Measurements from ENCODE around the gene CACNA1G. TPM values are rescaled to one million over a fixed set of nuclear protein-coding genes. Genes with fewer than 3 reads are reported as not detected.
A peak's percentile ranks its signal among the peaks of the same experiment; 100 is the strongest.

CACNA1G gene
- total RNA-seq, 1 donor from 2014 or later, result not detected

DNA sequence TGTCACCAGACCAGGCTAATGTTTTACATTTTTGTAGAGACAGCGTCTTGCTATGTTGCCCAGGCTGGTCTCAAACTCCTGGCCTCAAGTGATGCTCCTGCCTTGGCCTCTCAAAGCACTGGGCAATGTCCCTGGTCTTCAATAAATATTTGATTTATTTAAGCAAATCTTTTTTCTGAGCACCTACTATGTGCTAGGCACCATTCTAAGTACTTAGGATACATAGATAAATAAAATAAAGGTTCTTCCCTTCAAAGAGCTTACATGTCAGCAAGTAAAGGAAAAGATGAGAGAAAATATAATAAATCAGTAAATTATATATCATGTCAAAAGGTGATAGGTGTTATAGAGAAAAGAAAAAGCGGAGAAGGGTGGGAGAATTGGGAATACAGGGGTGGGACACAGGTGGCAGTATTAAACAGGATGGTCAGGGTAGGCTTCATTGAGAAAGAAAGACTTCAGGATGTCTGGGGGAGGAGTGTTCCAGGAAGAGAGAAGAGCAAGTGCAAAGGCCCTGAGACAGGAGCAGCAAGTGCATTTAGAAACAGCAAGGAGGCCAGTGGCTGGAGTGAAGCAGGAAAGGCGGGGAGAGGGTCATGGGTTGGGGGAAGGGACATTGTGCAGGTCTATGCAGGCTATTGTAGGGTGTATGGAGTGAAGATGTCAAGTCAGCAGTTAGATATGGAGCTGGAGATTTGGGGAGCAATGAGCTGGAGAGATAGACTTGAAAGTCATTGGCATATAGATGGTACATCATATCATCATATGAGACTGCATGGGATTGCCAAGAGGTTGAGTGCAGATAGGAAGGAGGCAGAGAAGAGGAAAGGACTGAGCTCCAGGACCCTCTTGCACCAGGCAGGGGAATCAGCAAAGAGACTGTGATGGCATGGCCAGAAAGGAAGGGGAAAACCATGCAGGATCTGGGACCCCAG is 85.5 kb downstream of the CACNA1G start:
- no peak for DNase-seq (ENCODE audit: low read depth in 2 of 2)

DNA sequence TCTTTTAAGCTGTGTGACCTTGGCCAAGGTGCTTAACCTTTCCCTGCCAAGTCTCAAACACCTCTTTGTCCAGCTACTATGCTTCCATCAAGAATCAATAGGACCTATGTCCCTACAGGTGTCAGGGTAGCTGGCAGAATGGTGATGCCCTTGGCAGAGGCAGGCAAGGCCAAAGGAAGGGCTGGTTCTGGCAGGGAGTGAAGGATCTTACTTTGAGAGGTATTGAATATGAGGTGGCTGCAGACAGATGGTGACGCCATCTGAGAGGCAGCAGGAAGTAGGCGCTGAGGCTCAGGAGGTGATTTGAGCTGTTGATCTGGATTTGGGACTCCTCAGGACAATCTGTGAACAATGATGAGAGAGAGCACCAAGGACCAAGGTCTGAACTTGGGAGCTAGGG is 86.7 kb downstream of the CACNA1G start:
- DNase-seq (ENCODE audit: low read depth in 2 of 2), result no peak

DNA sequence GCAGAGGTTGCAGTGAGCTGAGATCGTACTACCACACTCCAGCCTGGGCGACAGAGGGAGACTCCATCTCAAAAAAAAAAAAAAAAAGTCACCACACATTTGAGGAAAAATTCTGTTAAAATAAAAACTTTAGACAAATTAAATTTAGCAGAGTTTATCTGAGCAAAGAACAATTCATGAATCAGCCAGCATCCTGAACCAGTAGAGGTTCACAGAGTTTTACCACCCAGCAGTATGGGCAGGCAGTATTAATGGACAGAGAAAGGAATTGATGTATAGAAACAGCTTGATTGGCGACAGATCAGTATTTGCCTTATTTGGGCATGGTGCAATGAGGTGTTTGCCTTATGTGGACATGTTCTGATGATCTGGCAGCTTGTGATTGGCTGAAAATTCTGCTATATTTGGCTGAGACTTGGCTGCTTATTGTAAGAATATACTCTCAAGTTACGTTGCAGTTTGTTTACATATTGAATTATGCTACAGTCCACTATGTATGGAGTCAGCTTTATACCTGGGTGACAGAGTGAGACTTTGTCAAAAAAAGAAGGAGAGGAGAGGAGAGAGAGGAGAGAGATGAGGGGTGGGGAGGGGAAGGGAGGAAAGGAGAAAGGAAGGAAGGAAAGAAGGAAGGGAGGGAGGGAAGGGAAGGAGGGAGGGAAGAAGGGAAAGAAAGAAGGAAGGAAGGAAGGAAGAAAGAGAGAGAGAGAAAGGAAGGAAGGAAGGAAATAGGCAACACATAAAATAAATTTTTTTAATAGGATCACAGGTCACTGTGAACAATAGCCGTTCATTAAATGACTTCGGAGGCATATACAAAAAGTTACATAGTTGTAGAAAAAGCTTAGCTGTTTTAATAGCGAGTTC is 88.8 kb downstream of the CACNA1G start:
- no peak for DNase-seq (ENCODE audit: low read depth in 2 of 2)

DNA sequence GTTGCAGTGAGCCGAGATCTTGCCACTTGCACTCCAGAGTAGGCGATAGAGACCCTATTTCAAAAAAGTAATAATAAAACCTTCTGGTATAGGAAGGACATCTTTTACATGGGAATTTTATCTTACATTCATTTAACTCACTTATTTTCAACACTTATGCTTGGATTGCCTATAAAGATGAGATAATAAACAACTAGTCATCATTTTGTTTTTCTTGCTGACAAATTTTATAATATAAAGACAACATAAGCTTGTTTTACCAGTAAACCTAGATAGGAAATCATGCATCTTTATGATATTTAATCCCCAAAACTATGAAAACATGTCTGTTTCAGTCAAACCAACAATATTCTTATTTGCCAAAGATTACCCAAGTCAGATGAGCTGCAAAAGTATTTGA is 91.1 kb downstream of the CACNA1G start:
- no peak for DNase-seq (ENCODE audit: low read depth in 2 of 2)

DNA sequence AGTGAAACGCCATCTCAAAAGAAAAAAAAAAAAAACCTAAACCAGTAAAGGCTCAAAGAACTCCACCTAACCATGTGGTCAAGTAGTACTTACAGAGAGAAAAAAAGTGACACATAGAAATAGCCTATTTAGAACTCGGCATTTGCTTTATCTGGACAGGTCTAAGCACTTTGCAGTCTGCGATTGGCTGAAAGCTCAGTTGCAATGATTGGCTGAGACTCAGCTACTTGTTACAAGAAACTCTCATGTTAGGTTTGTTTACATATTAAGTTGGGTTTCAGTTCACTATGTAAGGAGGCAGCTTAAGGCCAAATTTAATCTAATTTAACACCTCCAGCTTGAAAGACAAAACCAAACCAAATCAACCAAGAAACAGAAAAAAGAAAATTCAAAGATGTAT is 93.2 kb downstream of the CACNA1G start:
- DNase-seq (ENCODE audit: low read depth in 2 of 2), result no peak

DNA sequence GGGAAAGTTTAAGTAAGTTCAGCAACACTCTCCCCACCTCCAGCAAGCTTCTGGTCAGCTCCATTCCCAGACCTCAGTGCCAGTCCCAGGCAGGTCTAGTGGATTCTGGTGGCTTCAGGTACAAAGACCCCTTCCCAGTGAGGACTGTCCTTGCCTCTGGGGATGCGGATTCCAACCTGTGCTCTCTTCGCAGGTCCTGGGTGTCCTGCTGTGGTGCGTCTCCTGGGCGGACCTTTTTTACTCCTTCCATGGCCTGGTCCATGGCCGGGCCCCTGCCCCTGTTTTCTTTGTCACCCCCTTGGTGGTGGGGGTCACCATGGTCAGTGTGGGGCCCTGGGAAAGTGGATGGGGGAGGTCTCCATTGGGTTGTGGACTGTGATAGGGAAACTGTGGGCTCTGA is 96.0 kb downstream of the CACNA1G start:
- DNase-seq (ENCODE audit: low read depth in 2 of 2), result no peak

DNA sequence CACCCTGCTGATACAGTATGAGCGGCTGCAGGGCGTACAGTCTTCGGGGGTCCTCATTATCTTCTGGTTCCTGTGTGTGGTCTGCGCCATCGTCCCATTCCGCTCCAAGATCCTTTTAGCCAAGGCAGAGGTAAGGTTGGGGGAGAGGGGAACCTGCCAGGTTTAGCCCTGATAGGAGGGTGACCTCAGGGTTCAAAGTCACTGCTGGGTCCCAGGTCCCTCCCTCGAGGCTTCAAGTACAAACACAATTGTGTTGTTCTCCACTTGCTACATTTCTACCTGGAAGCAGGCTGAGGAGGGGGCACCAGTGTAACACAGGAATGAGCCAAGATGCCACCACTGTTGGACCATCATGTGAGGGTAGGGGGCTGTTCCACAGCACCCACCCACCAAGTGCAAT is 96.5 kb downstream of the CACNA1G start:
- DNase-seq (ENCODE audit: low read depth in 2 of 2), result no peak

DNA sequence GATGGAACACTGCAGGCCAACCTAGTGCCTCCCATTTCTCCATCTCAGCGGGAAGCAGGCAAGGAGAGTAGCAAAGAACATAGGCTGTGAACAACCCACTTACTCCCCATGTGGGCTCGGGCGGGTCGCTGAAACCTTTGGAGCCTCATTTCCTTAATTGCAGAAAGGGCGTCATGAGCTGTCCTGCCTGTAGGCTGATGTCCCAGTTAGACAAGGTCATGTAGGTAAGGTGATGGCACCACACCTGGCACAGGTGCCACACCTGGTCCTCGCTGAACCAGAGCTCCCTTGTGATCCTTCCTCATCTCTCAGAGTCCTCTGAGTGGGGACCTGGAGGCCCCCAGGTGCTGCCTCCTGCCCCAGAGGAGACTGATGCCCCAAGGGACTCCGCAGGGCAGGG is 97.1 kb downstream of the CACNA1G start:
- DNase-seq (ENCODE audit: low read depth in 2 of 2), result no peak

DNA sequence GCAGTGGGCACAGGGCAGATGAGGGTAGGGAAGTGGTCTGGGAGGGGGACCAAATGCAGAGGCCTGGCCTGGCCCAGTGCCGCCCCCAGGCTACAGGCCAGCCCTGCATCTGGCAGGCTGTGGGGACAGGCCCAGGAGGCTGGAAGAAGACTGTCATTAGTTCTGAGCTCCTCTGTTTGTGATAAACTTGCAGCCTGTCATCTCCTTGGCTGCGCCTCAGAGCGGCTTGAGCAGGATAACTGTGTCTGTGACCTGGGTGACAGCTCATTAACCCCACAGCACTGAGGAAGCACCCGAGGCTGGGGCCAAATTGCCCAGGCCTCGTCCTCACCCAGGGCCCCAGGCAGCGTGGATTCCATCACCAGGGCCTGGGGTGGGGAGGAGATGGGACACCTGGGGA is 98.1 kb downstream of the CACNA1G start:
- DNase-seq (ENCODE audit: low read depth in 2 of 2), result no peak

DNA sequence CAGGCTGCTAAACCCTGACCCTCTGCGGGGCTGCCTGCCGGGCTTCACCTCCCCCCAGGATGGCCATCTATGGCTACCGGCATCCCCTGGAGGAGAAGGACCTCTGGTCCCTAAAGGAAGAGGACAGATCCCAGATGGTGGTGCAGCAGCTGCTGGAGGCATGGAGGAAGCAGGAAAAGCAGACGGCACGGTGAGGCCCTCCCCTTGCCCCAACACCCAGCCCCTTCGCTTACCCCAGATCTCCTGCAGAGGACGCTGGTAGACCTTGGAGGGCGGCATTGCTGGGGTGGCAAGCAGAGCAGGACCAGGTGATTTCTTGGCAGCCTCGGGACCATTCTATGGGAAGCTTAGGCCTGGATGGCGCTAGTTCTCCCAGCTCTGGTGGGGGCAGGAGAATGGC is 98.7 kb downstream of the CACNA1G start:
- no peak for DNase-seq (ENCODE audit: low read depth in 2 of 2)

DNA sequence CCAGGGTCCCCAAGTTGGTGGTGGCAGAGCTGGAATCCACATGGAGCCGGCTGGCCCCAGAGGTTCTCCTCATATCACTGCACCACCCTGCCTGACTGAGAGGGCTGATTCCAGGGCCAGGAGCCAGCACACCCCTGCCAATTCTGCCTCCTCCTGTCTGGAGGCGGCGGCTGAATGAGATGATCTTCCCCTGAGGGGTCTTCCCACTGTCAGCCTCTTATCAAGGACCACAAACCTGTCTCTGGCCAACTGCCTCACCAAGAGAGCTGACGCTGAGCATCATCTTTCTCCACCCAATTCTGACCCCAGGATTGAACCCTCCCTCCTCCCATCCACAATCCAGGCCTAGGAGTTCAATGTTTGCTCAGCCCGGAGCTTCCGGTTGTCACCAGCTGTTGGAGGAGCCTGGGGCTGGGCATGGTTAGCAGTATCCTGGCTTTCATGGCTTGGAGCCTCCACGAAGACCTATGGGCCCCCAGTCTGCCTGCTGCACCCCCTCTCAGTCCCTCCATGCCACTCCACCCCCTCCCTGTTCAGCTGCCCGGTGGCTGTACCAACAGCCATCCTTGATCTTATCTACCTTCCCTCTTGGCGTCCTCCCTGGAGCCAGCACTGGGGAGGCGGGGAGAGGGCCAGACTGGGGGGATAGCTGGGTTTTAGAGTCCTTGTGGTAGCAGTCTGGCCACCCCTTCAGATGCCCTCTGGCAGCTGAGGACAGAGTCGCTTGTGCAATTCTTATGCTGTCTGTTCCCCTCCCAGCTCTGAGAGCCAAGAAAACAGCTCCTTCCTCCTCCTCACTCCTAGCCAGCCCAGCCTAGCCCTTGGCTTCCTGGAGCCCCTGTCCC is 99.7 kb downstream of the CACNA1G start:
- peak; percentile 21 to 42 for DNase-seq (ENCODE audit: low read depth in 2 of 2)

DNA sequence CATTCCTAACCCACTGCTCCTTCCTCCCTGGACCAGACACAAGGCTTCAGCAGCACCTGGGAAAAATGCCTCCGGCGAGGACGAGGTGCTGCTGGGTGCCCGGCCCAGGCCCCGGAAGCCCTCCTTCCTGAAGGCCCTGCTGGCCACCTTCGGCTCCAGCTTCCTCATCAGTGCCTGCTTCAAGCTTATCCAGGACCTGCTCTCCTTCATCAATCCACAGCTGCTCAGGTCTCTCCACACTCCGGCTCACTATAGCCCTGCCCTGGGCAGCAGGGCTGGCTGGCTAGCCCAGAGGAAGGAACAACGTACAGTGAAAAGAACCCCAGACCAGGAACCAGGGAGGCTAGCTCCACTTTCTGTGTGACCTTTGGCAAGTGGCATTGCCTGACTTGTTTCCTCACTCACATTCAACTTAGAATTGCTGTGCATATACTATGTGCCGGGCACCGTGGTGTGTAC is 100.4 kb downstream of the CACNA1G start:
- no peak for DNase-seq (ENCODE audit: low read depth in 2 of 2)

DNA sequence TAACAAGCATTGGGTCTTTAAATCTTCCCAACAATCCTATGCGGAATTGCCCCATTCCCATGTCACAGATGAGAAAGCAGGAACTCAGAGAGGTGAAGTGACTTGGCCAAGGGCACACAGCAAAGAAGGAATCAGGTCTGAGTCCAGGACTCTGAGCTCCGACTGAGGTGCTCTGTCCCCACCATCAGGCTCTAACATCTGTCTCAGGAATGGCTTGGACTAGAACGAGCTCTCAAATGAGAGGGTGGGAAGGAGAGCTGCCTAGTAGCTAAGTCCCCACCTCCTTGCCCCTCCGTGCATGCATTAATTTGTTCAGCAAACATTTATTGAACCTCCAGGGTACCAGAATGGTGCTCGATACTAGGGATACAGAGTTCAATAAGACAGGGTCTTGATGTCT is 100.8 kb downstream of the CACNA1G start:
- DNase-seq (ENCODE audit: low read depth in 2 of 2), result no peak

DNA sequence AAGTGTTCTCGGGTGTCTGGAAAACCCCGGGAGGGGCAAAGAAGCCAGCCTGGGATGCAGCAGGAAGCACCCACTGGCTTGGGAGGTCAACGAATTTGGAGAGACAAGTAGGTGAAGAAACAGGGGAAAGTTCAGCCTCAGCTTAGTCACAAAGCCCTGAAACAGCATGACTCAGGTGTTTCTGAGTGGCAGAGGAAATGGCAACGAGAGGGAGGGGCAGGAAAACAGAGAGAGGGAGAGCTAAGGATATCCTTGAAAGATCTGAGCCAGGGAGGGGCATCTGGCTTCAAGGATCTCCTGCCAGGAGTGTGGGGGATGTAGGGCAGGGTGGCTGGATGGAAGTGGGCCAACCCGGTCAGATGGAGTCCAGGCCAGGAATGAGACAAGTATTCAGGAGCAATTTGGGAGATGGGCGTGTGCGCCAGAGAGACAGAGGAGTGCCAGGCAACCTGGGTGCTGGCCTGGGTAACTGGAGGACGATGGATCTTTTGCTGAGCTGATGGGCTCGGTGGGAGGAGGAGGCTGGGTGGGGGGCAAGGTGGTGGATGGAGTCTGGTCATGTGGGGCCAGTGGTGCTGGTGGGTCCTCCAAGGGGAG is 101.4 kb downstream of the CACNA1G start:
- peak; percentile 77 to 82 for DNase-seq (ENCODE audit: low read depth in 2 of 2)

DNA sequence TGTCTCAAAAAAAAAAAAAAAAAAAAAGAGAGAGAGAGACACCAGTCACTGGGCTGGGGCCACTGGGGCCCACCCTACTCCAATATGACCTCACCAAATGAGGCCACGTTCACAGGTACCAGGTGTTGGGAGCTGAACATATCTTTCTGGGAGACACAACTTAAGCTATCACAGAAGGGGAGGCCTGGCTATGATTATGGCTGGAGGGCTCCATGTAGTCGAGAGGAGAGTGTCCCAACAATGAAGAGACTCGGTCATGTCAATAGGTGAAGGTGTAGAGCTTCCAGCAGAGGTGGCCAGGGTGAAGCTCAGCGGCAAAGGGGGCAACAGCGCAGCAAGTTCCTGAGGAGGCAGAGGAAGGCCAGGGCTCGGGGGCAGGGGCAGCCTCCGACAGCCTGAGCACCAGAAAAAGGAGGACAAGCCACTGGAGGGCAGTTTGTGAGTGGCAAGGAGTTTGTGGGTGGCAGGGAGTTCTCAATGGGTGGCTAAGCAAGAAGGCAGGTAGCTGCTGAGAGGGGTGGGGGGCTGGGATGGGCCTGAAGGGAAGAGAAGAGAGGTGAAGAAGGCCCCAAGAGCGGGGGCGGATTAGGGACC is 102.2 kb downstream of the CACNA1G start:
- DNase-seq (ENCODE audit: low read depth in 2 of 2), result no peak

DNA sequence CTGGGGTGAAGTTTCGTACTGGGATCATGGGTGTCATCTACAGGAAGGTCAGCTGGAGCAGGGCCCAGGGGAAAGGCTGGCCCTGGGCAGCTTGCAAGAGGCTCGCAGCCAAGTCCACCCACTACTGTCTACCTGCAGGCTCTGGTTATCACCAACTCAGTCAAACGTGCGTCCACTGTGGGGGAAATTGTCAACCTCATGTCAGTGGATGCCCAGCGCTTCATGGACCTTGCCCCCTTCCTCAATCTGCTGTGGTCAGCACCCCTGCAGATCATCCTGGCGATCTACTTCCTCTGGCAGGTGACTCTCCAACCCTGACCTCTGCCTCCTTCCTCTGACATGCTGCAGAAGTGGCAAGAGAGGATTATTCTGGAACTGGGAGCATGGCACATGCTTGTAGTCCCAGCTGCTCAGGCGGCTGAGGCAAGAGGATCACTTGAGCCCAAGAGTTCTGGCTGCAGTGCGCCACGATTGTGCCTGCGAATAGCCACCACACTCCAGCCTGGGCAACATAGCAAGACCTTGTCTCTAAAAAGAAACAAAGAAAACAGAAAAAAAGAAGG is 103.4 kb downstream of the CACNA1G start:
- no peak for DNase-seq (ENCODE audit: low read depth in 2 of 2)

DNA sequence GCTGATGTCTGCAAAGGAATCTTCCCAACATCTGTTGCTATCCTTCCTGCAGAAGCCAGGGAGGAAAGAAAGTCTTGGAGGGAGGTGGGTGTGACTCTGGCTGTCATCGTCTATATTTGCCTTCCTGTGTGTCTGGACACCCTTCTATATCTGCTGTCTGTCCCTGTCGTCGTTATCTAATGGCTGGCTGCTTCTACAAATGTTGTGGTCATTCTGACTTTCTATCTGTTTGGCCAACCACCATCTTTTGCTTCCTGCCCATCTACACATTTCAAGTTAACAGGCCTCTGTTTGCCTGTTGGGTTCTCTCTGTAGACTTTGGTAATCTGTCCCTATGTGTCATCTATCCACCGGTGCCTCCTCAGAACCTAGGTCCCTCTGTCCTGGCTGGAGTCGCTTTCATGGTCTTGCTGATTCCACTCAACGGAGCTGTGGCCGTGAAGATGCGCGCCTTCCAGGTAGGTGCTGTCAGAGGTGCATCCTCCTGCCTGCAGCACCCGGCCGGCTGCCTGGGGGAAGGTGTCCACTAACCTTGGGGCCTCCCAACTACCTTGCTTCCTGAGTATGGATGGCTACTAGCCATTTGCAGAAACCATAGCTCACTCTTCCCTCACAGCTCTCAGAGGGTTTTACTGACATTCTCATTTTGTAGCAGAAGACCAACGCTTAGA is 104.4 kb downstream of the CACNA1G start:
- DNase-seq (ENCODE audit: low read depth in 2 of 2), result no peak

DNA sequence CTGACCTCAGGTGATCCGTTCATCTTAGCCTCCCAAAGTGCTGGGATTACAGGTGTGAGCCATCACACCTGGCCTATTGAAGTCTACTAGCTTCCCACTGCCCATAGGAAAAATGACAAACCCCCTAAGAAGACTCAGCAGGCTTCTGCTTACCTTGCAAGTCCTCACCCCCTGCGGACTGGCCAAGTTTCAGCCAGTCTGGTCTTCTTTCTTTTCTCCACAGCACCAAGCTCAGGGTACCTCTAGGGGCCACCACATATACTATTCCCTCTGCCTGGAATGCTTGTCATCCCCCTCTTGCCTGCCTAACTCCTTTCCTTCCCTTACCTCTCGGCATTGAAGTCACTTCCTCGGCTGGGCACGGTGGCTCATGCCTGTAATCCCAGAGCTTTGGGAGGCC is 105.3 kb downstream of the CACNA1G start:
- no peak for DNase-seq (ENCODE audit: low read depth in 2 of 2)

DNA sequence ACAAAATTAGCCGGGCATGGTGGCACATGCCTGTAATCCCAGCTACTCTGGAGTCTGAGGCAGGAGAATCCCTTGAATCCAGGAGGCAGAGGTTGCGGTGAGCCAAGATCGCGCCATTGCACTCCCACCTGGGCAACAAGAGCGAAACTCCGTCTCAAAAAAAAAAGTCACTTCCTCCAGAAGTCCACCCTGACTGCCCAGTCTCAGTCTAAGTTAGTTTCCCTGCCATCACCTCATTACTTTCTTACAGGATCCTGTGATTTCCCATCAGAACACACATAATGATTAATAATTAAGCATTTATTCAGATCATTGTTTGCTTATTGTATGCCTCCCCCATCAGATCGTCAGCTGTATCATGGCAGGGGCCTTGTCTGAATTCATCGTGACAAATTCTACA is 105.8 kb downstream of the CACNA1G start:
- DNase-seq (ENCODE audit: low read depth in 2 of 2), result no peak

Data from lung microvascular endothelial cell (primary cell).